GM12873 (cell line): ENCODE data around the gene MAGI1.

ENCODE experiments used
- TF ChIP-seq, protein P1 (sequence below): IDR thresholded peaks from 2 replicates; pipeline ENCODE4 v1.5.1; 2012; ENCODE audit warnings: low read depth, mild to moderate bottlenecking, moderate library complexity, low read length, control low read depth; ENCODE audit not compliant: insufficient read depth; ENCODE audit errors: missing control alignments

Gene MAGI1

DNA sequence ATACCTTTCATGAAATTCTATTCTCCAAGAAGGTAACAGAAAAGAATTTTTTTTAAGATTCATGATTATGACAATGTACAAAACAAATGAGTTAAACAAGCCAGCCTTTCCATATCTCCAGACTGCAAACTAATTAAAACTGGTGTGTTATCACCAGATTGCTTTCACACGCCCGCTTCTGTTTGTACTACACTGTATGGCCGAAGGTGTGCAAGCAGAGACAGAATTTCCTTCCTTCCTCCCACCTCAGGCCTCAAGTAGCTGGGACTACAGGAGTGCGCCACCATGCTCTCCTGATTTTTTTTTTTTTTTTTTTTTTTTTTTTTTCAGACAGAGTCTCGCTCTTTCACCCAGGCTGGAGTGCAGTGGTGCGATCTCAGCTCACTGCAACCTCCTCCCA lies 400.4 kb downstream of the MAGI1 start:
- TF ChIP-seq, protein P1, sequence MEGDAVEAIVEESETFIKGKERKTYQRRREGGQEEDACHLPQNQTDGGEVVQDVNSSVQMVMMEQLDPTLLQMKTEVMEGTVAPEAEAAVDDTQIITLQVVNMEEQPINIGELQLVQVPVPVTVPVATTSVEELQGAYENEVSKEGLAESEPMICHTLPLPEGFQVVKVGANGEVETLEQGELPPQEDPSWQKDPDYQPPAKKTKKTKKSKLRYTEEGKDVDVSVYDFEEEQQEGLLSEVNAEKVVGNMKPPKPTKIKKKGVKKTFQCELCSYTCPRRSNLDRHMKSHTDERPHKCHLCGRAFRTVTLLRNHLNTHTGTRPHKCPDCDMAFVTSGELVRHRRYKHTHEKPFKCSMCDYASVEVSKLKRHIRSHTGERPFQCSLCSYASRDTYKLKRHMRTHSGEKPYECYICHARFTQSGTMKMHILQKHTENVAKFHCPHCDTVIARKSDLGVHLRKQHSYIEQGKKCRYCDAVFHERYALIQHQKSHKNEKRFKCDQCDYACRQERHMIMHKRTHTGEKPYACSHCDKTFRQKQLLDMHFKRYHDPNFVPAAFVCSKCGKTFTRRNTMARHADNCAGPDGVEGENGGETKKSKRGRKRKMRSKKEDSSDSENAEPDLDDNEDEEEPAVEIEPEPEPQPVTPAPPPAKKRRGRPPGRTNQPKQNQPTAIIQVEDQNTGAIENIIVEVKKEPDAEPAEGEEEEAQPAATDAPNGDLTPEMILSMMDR, result no peak

DNA sequence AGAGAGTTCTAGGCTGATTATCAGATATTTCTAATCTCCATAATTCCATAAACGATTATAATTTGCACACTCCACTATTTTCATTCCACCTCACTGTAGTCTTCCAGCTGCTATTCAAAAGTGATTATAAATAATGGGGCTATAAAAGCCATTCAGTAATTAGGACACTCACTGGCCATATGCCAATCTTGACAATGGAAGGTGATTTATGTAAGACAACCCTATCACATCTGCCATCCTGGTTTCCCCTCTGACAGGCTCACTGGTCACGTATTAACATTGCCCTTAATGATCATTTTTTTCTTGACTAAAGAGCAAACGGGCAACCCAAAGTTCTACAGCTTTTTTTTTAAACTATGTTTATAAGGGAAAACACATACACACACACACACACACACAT lies 402.4 kb downstream of the MAGI1 start:
- TF ChIP-seq, protein P1, result no peak

GRCh38 chr3:65635657-65636056 lies 403.1 kb downstream of the MAGI1 start:
- TF ChIP-seq, protein P1, result no peak

- TF ChIP-seq, protein P1, result no peak
Observed at GRCh38 chr3:65633018-65633638, 405.6 kb downstream of the MAGI1 start.

GRCh38 chr3:65632414-65632813 lies 406.3 kb downstream of the MAGI1 start:
- TF ChIP-seq, protein P1, result no peak

GRCh38 chr3:65628978-65629377 lies 409.7 kb downstream of the MAGI1 start:
- TF ChIP-seq, protein P1, result no peak

DNA sequence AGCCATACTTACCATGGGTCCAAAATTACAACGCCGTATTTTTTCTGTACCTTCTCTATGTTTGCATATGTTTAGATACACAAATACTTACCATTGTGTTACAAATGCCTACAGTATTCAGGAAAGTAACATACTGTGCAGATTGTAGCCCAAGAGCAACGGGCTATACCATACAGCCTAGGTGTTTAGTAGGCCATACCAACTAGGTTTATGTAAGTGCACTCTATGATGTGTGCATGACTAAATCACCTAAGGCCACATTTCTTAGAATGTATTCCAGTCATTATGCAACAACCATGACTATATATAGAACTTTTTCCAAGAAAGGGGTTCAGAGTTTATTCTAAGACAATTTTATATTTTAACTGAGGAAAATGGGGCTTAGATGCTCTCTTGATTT lies 411.7 kb downstream of the MAGI1 start:
- TF ChIP-seq, protein P1, result no peak
